Effector CD4-positive, alpha-beta T cell (primary cell): ENCODE data around the gene DNMBP.
"Not testable (repeated sequence)": the region's sequence is repeated elsewhere in the genome, so short reads cannot be mapped to it uniquely, and the experiment has no call there.

Experiments used
- DNase-seq: peaks from one replicate; pipeline ENCODE4 v3.0.0-alpha.2; 2020

Gene DNMBP

GRCh38 chr10:99943908-99944307 lies 65.8 kb downstream of the DNMBP start:
- no peak for DNase-seq

GRCh38 chr10:99941942-99942820 lies 67.6 kb downstream of the DNMBP start:
- no peak for DNase-seq

GRCh38 chr10:99938563-99938962 lies 71.2 kb downstream of the DNMBP start:
- no peak for DNase-seq

- DNase-seq: no peak
Observed at GRCh38 chr10:99937630-99938029, 72.1 kb downstream of the DNMBP start.

- not testable (repeated sequence) for DNase-seq
Observed at GRCh38 chr10:99932203-99932957, 77.4 kb downstream of the DNMBP start.

GRCh38 chr10:99930731-99931550 lies 78.8 kb downstream of the DNMBP start:
- no peak for DNase-seq

GRCh38 chr10:99929360-99929759 lies 80.4 kb downstream of the DNMBP start:
- DNase-seq: no peak

- no peak for DNase-seq
Observed at GRCh38 chr10:99927721-99928280, 81.9 kb downstream of the DNMBP start.

GRCh38 chr10:99926925-99927720 lies 82.6 kb downstream of the DNMBP start:
- DNase-seq: no peak

GRCh38 chr10:99924451-99925255 lies 85.1 kb downstream of the DNMBP start:
- DNase-seq: no peak

GRCh38 chr10:99921948-99922347 lies 87.8 kb downstream of the DNMBP start:
- no peak for DNase-seq

- no peak for DNase-seq
Observed at GRCh38 chr10:99920901-99921300, 88.8 kb downstream of the DNMBP start.

GRCh38 chr10:99920486-99920885 lies 89.3 kb downstream of the DNMBP start:
- DNase-seq: no peak

GRCh38 chr10:99917963-99918825 lies 91.6 kb downstream of the DNMBP start:
- DNase-seq: no peak

- no peak for DNase-seq
Observed at GRCh38 chr10:99916776-99917175, 93.0 kb downstream of the DNMBP start.

- DNase-seq: no peak
Observed at GRCh38 chr10:99915414-99915813, 94.3 kb downstream of the DNMBP start.

GRCh38 chr10:99914236-99914635 lies 95.5 kb downstream of the DNMBP start:
- no peak for DNase-seq

- DNase-seq: no peak
Observed at GRCh38 chr10:99913831-99914235, 95.9 kb downstream of the DNMBP start.

- DNase-seq: no peak
Observed at GRCh38 chr10:99912041-99912440, 97.7 kb downstream of the DNMBP start.

GRCh38 chr10:99908512-99908911 lies 101.2 kb downstream of the DNMBP start:
- no peak for DNase-seq
